ENCODE measurements around the gene SPEG.
"Not testable (repeated sequence)": the region's sequence is repeated elsewhere in the genome, so short reads cannot be mapped to it uniquely, and the experiment has no call there.

Gene SPEG

DNA sequence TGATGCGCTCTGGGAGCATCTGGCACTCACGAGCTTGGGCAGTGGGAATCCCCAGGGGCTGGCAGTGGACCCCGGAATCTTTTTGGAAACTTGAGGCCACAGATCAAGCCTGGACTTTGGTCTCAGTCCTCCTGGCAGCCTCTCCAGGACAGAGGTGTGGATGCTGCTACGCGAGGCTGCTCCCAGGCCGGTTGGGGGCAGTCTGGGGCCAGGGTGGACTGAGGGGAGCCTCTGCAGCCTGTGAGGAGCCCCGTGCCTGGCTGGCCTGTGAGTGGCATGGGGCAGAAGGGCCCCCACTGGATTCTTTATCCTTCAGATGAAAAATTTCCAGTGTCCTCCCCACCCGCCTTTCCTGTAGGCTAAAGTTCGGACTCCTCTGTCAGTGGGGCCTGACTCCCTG is 29.2 kb upstream of the SPEG start:
- FAIRE-seq, result no peak

DNA sequence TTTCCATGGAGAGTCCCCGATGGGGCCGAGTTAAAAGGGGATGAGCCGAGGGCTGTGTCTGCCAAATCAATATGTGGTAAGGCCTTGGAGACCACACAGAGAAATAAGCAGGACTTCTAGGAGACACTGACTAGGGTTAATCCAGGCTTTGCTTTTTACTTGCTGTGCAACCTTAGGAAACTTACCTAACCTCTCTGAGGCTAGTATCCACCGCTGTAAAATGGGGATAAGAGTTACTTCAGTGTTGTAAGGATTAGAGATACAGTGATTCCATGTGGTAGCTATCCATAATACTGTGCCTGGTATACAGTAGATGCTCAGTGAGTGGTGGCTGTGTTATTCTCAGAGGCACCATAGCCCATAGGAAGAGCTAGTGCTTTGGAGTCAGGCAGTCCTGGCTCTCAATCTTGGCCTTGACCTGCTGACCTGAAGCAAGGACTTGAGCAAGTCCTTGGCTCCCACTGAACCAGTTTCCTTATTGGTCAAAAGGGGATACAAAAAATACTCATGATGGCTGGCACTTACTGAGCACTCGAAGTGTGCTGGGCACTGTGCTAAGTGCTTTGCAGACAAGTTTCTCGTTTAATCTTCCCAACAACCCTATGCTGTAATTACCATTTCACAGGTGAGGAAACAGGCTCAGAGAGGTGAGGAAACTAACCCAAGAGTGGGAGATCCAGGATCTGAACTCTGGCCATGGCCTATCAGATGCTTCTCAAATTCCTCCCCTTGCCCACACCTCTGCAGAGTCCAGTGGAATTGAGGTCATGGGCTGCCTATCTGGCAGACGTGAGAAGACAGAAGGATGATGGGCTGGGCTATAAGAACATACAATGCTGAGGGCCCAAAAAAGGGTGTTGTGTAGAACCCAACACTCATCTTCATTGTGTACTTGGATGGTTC is 28.4 kb upstream of the SPEG start:
- FAIRE-seq, result no peak

DNA sequence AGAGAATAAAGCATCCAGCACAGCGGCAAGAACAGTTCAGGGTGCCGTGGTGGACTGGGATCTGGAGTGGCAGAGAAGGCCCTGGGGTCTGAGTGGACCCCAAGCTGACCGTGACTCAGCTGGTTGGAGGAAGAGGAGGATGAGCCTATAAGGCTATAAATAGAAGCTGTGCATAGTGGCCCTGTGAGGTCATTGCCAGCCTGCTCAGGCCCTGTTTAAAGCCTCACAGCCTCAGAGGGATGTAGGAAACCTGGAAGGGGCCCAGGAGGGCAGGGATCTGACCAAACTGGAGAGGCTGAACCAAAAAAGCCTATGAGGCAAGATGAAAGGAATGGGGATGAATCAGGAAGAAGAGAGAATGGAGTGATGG is 27.8 kb upstream of the SPEG start:
- FAIRE-seq, result no peak

DNA sequence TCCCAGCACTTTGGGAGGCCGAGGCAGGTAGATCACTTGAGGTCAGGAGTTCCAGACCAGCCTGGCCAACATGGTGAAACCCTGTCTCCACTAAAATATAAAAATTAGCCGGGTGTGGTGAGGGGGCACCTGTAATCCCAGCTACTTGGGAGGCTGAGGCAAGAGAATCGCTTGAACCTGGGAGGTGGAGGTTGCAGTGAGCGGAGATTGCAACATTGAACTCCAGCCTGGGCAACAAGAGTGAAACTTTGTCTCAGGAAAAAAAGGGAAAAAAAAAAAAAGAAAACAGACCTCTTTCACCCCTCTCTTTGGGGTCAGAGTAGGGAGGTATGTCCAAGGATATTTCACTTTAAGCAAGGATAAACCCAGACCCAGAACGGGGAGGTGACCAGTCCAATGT is 27.3 kb upstream of the SPEG start:
- not testable (repeated sequence) for FAIRE-seq

DNA sequence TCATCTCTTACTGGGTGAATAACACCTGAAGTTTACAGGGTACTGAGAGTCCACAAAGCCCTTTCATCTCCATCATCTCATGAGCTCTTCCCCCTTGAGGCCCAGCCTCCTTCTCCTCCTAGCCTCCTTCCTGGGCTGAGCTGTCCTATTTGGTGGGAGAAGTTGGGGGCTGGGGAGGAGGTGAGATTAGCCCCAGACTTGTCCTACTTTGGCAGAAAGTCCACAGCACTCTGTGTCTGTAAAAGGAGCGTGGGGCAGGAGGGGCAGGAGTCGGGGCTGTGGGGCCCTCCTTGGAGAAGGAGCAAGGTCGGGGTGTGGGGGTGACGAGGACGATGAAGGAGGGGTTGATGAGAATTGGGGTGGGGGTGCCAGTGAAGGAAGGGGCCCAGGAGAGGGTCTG is 26.4 kb upstream of the SPEG start:
- FAIRE-seq, result no peak

DNA sequence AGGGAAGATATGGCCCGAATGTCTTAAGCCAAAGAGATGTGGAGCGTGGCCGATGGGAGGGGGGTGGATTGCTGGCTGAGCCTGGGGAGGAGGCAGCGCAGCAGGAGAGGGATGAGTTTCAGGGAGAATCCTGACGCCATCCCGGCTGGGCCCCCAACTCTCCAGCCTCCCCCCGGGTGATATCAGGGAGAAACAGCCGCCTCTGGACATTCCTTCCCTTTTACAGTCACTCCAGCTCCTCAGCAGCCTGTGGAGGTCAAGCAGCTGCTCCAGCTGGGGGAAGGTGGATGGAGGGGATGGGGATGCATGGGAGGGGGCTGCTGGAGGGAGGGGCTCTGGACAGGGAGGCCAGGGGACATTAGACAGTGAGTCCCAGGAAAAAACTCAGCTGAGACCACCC is 26.0 kb upstream of the SPEG start:
- FAIRE-seq, result no peak

DNA sequence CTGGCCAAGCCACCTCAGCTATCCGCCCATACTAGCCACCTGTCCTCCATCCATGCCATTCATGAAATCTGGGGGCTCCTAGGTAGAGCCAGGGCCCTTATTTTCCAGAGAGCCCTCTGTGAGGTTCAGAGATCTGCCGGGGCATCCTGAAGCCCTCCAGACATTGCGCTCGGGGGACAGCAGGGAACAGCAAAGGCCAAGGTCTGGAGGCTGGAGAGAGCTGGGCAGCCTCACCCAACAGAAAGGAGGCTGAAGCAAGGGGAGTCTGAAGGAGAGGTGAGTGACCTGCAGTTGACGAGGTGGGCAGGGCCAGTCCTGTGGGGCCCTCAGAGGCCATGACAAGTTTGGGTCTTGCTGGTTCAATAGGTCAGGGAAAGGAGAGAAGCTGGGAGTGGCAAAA is 25.0 kb upstream of the SPEG start:
- no peak for FAIRE-seq

DNA sequence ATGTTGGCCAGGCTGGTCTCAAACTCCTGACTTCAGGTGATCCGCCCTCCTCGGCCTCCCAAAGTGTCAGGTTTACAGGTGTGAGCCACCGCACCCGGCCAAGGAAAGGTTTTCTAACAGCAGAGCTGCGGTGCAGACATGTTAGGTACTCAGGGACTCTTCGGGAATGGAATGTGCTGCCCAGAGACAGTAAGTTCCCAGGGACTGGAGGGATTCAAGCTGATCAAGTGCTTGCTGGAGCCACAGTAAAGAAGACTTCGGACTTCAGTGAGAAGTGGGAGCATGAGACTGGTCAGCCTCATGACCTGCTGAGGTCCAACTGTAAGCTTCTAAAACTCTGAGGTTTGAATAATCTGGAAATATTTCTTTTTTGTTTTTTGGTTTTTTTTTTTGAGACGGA is 24.3 kb upstream of the SPEG start:
- FAIRE-seq, result no peak

DNA sequence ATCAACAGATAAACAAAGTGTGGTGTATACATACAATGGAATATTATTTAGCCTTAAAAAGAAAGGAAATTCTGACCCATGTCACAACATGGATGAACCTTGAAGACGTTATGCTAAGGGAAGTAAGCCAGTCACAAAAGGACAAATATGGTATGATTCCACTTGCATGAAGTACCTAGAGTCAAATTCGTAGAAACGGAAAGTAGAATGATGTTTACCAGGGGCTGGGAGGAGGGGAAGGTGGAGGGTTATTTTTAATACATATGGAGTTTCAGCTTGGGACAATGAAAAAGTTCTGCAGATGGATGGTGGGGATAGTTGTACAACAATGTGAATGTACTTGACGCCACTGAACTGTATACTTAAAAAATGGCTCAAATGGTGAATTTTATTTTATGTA is 19.8 kb upstream of the SPEG start:
- no peak for FAIRE-seq

DNA sequence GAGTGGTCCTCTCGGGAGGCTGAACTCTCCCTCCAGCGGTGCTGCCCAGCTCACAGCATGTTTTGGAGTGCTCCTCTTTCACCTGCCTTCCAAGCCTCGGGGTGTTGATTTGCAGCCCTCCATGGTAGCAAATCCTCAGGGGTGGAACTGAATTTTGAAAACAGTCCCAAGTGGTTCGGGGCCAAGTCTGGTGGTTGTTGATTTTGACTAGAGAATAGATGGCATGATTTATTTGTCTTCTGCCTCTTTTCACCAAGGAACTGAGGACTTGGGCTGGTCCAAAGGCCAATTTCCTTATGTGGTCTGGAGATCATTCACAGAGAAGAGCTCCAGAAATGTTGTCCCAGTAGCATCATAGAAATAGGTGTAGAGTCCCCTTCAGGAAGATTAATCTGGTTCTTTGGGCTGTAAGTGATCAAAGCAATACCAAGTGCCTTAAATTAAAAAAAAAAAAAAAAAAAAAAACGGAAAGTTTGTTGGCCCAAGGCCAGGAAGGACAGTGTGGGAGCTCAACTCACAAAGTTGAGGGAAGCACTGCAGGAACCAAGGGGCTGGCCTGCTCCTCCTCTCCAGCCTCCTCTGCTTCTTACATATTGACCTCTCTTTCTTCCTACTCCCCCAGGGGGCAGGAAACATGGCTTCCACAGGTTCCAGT is 18.9 kb upstream of the SPEG start:
- no peak for FAIRE-seq

DNA sequence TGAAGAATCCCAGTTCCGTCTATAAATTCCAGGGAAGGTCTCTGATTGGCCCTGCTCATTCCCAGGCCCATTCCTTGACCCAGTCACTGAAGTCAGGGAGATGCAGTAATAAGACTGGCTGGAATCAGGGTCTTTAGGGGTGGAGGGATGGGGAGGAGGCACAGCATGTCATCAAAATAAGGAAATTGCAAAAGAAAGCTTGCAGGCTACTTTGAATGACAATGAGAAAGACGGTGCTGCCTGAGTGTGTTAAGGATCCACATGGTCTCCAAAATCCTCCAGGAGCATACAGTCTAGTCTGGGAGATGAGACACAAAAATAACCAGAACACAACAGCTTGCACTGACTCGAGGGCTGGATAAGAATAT is 18.4 kb upstream of the SPEG start:
- FAIRE-seq, result no peak

DNA sequence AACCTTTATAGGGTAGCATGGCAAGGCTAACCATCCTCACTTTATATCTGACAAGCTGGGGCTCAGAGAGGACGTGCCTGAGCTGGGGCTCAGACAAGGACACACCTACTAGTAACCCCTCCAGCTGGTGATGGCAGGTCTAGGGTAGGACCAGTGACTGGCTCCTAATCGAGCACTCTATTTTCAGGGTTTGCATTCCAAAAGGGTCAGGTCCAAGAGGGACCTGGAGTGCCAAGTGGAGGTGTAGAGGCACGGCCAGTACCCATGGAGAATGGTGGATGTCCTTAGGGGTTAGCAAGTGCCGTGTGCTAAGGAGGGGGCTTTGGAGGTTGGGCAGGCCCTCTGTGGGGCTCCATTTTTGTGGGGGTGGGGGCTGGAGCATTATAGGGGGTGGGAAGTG is 17.7 kb upstream of the SPEG start:
- no peak for FAIRE-seq

DNA sequence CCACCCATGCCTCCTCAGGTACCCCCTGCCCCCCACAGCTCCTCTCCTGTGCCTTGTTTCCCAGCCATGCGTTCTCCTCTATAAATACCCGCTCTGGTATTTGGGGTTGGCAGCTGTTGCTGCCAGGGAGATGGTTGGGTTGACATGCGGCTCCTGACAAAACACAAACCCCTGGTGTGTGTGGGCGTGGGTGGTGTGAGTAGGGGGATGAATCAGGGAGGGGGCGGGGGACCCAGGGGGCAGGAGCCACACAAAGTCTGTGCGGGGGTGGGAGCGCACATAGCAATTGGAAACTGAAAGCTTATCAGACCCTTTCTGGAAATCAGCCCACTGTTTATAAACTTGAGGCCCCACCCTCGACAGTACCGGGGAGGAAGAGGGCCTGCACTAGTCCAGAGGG is 17.3 kb upstream of the SPEG start:
- no peak for FAIRE-seq

DNA sequence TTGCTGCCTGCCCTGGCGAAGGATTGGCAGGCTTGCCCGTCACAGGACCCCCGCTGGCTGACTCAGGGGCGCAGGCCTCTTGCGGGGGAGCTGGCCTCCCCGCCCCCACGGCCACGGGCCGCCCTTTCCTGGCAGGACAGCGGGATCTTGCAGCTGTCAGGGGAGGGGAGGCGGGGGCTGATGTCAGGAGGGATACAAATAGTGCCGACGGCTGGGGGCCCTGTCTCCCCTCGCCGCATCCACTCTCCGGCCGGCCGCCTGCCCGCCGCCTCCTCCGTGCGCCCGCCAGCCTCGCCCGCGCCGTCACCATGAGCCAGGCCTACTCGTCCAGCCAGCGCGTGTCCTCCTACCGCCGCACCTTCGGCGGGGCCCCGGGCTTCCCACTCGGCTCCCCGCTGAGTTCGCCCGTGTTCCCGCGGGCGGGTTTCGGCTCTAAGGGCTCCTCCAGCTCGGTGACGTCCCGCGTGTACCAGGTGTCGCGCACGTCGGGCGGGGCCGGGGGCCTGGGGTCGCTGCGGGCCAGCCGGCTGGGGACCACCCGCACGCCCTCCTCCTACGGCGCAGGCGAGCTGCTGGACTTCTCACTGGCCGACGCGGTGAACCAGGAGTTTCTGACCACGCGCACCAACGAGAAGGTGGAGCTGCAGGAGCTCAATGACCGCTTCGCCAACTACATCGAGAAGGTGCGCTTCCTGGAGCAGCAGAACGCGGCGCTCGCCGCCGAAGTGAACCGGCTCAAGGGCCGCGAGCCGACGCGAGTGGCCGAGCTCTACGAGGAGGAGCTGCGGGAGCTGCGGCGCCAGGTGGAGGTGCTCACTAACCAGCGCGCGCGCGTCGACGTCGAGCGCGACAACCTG is 16.3 kb upstream of the SPEG start, which contains the start of gene DES:
Gene DES, plus strand, starts transcription at position 223 of the 857 bp plus-strand sequence. Its CDS starts 86 bp downstream, at position 309.
- no peak for FAIRE-seq

DNA sequence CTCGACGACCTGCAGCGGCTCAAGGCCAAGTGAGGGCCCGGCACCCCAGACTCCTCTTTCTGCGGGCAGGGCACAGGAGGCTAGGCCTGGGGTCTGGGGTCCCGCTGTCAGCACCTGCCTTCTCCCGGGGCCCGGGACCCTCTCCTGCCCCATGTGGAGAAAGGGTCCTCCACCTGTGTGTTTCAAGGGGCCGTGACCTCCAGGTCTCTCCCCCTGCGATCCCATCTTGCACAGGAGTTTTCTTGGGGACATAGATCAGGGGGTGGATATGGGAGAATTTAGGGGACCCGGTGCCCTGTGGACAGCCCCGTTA is 15.7 kb upstream of the SPEG start:
- FAIRE-seq, result no peak

DNA sequence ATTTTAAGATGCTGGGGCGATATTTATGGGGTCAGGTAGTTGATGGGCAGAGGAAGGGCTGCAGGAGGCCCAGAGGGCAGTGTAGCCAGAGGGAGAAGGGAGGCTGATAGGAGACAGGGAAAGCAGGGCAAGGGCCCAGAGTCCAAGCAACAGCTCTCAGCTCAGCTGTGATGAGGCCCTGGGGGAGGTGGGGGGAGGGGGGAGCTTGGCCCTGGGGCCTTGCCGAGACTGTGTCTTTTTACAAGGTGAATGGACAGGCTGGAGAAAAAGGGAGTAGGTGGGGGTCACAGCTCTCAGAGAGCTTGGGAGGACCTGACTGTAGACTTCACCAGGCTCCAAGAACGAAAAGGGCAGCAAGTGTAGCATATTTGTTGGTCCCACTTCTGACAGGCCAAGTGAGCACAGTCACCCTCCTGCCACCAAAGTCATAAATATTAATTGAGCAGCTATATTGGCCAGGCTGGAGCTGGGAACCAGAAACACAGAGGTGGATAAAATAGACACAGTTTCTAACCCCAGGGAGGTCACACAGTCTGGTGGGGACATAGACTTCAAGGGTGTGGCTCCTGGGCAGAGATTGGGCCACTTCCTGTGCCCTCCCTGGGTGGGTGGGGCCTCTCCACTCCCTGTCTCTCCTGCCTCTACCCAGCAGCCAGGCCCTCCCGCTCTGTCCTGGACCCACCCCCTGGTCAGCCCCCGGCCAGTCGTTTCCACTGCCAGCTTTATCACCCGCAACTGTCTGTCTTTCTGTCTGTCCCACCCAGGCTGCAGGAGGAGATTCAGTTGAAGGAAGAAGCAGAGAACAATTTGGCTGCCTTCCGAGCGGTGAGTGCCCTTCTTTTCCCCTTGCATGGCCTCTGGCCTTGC is 15.1 kb upstream of the SPEG start:
- FAIRE-seq, result no peak

DNA sequence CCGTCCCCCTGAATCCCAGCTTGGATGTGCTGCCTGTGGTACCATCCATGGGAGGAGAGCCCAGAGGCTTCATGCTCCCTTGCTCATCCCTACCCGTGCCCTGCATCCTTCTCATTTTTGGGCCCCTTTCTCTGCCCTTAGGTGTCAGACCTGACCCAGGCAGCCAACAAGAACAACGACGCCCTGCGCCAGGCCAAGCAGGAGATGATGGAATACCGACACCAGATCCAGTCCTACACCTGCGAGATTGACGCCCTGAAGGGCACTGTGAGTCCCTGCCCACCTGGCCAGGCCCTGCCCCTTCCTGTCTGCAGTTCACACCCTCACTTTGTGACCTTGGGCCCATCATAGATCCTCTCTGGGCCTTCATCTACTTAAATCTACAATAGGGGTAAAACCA is 14.0 kb upstream of the SPEG start:
- no peak for FAIRE-seq

DNA sequence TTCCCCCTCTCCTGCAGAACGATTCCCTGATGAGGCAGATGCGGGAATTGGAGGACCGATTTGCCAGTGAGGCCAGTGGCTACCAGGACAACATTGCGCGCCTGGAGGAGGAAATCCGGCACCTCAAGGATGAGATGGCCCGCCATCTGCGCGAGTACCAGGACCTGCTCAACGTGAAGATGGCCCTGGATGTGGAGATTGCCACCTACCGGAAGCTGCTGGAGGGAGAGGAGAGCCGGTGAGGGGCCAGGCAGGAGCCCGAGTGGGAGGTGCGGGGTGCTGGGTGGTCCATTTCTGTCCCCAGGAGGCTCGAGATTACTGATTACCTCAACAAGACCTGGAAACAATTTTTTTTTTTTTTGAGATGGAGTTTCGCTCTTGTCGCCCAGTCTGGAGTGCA is 13.3 kb upstream of the SPEG start:
- FAIRE-seq, result no peak

DNA sequence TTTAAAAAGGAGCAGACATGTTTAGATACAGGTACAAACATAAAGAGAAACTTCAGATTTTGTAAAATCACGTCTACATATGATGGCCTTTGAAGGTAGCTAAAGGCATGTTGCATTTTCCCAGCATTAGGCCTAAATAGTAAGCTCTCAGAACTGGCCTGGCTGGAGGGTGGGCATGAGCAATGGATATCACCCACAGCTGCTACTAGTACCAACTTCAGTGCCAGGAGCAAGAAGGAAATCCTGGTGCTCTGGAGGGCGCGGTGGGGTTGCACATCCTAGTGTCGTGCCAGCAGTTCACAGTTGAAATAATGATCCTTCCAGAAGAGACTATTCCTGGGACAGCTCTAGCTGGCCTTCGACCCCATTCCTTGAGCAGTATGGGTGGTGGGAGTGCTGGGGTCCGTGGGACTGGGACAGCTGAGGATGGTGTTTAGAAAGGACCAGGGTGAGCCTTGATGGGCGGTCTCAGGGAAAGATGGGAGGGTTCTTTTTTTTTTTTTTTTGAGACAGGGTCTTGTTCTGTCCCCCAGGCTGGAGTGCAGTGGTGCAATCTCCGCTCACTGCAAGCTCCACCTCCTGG is 11.6 kb upstream of the SPEG start:
- FAIRE-seq, result no peak

DNA sequence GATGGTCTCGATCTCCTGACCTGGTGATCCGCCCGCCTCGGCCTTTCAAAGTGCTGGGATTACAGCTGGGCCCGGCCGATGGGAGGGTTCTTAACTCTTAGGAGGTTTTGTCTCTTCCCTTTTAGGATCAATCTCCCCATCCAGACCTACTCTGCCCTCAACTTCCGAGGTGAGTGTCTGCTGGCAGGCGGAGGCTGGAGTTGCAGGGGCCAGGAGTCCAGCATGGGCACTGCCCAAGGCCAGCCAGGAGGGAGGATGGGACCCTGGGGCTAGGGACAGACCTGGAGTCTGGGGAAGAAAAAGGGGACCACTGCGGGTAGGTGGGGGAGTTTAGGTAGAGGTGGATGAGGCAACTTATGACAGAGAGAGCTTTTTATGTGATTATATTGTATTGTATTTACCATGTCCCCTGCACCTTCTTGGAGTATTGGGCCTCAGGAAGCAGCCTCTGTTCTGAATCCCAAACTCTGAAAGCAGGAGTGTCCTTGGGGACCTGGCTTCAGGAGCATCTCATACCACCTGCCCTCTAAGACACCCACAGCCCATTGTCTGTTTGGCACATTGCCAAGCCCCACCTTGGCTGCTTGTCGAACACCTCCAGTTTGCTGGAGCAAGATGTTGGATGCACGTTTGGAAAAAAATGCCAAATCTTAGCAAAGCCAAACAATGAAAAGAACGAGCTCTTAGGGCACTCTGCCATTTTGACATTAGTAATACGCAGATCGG is 10.8 kb upstream of the SPEG start:
- FAIRE-seq, result no peak

DNA sequence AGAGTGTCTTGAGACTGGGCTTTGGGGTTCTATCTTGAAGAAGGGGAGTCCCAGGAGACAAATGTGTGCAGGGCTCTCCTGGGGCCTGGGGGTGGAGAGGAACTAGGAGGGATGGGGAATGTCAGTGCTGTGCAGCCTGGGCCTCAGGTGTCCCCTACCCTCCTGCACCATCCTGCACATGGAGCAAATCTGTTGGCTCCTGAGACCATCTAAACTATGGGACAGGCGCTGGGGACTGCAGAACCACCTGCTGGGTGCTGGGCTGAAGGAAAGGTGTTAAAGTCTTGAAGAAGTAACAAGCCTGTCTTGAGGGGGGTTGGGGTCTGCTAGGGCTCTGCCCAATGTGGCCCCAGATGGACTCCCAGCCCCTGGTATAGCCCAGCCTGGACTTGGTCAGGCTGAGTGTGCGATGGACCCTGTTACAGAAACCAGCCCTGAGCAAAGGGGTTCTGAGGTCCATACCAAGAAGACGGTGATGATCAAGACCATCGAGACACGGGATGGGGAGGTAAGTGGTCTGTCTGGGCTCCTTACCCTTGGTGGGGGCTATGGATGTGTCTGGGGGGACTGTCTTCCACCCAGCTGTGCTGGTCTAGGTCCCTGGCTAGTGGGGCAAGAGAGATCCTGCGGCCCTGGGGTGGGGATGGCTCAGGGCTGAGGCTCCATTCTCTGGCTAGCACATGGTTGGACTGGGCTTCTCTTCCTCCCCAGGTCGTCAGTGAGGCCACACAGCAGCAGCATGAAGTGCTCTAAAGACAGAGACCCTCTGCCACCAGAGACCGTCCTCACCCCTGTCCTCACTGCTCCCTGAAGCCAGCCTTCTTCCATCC is 9.2 kb upstream of the SPEG start:
- FAIRE-seq, result no peak
